RWPE1 (cell line): Measurements from ENCODE around the gene SAMD14.
A peak's percentile ranks its signal among the peaks of the same experiment; 100 is the strongest.

ENCODE experiments used
- CTCF ChIA-PET: fragments of 350-600 bp; sonication (Branson Sonifier 250); formaldehyde crosslinking; extraction: SDS; loops from one replicate; lab custom pipeline; 2021; lab: Yijun Ruan, JAX
- POLR2A ChIA-PET: fragments of 400-600 bp; formaldehyde crosslinking; extraction: SDS; loops from one replicate; lab custom pipeline; 2020; ENCODE audit warnings: antibody characterized with exemption; ENCODE audit not compliant: low non-redundant PET; lab: Yijun Ruan, JAX
- DNase-seq: peaks from one replicate; pipeline ENCODE4 v3.0.0; 2012; ENCODE audit warnings: low spot score
- H3K27ac ChIP-seq: fragments of 450-650 bp; 2 replicates; pipeline ENCODE4 v1.5.1; 2017
- CTCF ChIP-seq: fragments of 450-650 bp; conservative IDR thresholded peaks from 2 replicates; pipeline ENCODE4 v1.5.1; 2017; ENCODE audit warnings: low read depth, mild to moderate bottlenecking

SAMD14 gene

DNA sequence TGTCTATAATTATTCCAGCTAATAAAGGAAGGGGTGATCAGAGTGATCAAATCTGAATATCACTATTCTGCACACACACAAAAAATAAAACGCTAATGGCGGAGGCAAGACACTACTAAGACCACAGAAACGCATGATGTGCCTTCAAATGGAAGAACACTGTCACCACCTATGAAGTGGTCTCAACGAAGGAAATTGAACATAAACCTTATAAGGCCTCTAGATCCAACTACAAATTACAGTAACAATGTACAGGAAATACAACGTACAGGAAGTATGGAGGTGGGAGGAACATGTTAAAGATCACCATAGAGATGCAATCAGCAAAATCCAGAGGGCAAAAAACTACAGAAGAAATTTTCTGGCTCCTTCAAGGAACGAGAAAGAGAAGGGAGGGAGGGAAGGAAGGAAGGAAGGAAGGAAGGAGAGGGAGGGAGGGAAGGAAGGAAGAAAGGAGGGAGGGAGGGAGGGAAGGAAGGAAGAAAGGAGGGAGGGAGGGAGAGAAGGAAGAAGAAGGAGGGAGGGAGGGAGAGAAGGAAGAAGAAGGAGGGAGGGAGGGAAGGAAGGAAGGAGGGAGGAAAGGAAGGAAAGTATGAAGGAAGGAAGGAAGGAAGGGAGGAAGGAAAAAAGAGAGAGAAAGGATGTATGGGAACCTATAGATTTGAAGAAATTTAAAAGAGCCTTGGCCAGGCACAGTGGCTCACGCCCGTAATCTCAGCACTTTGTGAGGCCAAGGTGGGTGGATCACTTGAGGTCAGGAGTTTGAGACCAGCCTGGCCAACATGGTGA is 32.7 kb upstream of the SAMD14 start:
- no peak for DNase-seq
- no peak overlapping the region for H3K27ac ChIP-seq
- ChIA-PET CTCF (interaction anchor here (0.6 to 2.6 kb wide), 12 partner anchors 8 to 134 kb away, joined by 3 to 20 read pairs (median 4); partner anchors contain the start of genes PDK2 and PPP1R9B), POLR2A (interaction anchor here (0.6 kb wide), 1 partner anchor 12 kb away, joined by 5 read pairs; the partner anchor contains the start of gene PPP1R9B)
- no peak for TF ChIP-seq CTCF

DNA sequence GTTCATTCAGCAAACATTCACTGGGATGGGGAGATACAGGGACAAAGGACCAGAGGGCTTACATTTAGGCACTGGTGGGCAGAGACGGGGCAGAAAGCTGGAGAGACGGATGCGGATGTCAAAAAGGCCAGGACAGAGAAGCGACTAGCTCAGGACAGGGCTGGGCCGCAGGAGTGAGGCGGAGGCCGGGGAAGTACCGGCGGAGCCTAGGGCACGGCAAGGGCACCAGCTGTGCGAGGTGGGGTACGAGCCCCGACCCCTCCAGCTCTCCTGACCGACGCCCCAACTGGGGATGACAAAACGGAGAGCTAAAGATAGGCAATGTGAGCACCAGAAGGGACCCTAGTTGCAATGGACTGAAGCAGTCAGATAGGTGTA is 31.9 kb upstream of the SAMD14 start:
- ChIA-PET CTCF (interaction anchor here (0.5 to 2.6 kb wide), 15 partner anchors 8 to 1956 kb away, joined by 3 to 20 read pairs (median 4); partner anchors contain the start of genes PDK2 and PPP1R9B), POLR2A (no interaction called here)
- TF ChIP-seq CTCF, result no peak
- H3K27ac ChIP-seq, result peak overlapping the region; percentile 69; the same call in 1 of the 2 replicates
- no peak for DNase-seq

DNA sequence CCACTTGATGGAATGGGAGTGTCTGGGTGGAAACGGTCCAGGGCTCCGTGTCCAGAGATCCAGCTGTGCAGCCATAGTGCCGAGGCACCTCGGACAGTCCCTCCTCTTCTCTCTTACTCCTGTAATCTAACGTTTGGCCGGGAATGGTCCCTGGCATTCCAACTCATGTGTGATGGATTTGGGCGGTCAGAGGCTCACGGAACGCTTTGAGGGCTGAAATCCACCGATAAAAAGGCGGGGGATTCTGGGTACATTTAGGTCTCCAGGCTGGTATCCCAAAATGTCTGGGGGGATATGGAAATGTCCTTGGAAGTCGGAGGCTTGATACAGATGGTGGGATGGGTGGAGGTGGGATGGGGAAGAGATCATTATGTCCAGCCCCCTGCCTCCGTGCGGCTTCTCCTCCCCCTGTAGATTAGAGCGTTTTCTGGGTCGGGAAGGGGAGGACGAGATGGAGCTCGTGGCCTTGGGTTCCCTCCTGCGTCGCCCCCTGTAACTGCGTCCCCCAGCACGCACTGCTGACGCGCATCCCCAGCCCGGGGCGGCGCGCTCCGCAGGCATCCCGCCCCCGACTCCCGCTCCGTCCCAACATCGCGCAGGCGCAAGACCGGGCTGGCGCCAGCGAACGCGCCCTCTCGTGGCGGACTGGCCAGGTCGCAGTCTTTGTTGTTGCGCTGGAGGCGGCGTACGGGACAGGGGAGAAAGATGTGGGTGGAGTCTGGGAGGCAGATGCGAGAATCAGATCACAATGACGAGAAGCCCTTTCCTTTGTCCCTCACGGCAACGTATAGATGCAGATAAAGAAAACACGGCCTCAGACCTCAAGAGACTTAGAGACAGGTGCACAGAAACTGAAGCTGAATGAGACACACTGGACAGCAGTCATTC is 31.3 kb upstream of the SAMD14 start:
- ChIA-PET POLR2A (no interaction called here), CTCF (interaction anchor here (0.5 to 2.6 kb wide), 19 partner anchors 8 to 1956 kb away, joined by 3 to 20 read pairs (median 4); partner anchors contain the start of genes PDK2, PPP1R9B and SPOP)
- peak overlapping the region; percentile 69 for H3K27ac ChIP-seq
- peak; percentile 99 for DNase-seq
- peak; percentile 98 for TF ChIP-seq CTCF

- H3K27ac ChIP-seq, result no peak overlapping the region
- CTCF ChIA-PET, result no interaction called here
- POLR2A ChIA-PET, result no interaction called here
- DNase-seq, result no peak
- TF ChIP-seq CTCF, result no peak
Observed at GRCh38 chr17:50157891-50158290, 27.9 kb upstream of the SAMD14 start.

GRCh38 chr17:50155115-50155819 is 25.3 kb upstream of the SAMD14 start:
- DNase-seq, result no peak
- peak overlapping the region; percentile 98 for H3K27ac ChIP-seq
- POLR2A ChIA-PET, result no interaction called here
- no peak for TF ChIP-seq CTCF
- CTCF ChIA-PET, result no interaction called here
